PC-9 (cell line): Measurements from ENCODE around the gene LCOR.

ENCODE experiments used
- CTCF ChIP-seq: fragments of 200-600 bp; sonication (generic); conservative IDR thresholded peaks from 2 replicates; pipeline ENCODE4 v1.6.1; 2017; ENCODE audit warnings: mixed run types, antibody characterized with exemption, mild to moderate bottlenecking, moderate library complexity
- EZH2 ChIP-seq: fragments of 200-600 bp; sonication (generic); IDR thresholded peaks from 2 replicates; pipeline ENCODE4 v1.8.0; 2017; ENCODE audit warnings: antibody characterized with exemption, low read depth

DNA sequence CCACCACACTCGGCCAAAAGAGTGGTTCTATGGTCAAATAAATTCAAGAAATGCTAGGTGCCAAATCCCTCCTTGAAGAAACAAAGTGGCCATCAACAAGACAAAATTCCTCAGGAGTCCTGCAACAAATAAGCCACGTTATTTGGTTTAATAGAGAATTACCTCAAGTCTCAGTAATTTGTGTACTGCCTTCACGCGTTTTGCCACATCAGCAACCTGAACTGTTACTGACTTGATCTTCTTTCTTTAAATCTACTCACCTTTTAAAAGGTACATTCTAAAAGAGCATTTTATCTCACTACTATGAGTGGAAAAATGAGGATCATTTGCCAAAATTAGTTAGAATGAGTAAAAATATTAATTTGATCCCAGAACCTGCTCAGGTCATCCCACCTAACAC is 34.6 kb upstream of the LCOR start:
- TF ChIP-seq CTCF (no peak), EZH2 (no peak)
